ENCODE data around the gene SSNA1.

SSNA1 gene, protein sequence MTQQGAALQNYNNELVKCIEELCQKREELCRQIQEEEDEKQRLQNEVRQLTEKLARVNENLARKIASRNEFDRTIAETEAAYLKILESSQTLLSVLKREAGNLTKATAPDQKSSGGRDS

GRCh38 chr9:137188490-137189296 lies at the start of gene SSNA1, which contains the start of gene ANAPC2:
TSS of gene SSNA1 (plus strand) at chr9:137188676. CDS start at chr9:137188727, 51 bp downstream.
TSS of gene ANAPC2 (minus strand) at chr9:137188560. CDS start at chr9:137188532, 28 bp downstream.
- DNase-seq, result peak; percentile 87

GRCh38 chr9:137138722-137139467 lies 49.6 kb upstream of the SSNA1 start, which contains the start of gene GRIN1:
TSS of gene GRIN1 (plus strand) at chr9:137139154. CDS start at chr9:137139487, 333 bp downstream.
- no peak for DNase-seq

DNA sequence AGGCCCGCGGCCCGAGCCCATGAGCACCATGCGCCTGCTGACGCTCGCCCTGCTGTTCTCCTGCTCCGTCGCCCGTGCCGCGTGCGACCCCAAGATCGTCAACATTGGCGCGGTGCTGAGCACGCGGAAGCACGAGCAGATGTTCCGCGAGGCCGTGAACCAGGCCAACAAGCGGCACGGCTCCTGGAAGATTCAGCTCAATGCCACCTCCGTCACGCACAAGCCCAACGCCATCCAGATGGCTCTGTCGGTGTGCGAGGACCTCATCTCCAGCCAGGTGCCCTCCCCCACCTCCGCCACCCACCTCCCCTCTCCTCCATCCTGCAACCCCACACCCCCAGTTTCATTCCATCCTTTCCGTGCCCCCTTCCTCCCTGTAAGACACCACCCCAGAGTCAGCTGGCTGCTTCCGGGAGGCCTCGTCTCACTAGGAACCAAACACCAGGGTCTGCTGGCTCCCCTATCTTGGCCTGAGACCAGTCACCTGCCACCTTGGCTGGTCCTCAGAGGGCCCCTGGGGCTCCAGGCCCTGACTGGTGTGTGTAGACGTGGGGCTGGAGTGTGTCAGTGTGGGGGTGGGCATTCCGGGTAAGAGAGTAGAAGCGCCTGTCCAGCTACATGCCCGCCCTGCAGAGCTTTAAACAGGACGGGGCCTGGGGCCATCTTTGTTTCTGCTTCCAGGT lies 48.9 kb upstream of the SSNA1 start:
- DNase-seq, result no peak

DNA sequence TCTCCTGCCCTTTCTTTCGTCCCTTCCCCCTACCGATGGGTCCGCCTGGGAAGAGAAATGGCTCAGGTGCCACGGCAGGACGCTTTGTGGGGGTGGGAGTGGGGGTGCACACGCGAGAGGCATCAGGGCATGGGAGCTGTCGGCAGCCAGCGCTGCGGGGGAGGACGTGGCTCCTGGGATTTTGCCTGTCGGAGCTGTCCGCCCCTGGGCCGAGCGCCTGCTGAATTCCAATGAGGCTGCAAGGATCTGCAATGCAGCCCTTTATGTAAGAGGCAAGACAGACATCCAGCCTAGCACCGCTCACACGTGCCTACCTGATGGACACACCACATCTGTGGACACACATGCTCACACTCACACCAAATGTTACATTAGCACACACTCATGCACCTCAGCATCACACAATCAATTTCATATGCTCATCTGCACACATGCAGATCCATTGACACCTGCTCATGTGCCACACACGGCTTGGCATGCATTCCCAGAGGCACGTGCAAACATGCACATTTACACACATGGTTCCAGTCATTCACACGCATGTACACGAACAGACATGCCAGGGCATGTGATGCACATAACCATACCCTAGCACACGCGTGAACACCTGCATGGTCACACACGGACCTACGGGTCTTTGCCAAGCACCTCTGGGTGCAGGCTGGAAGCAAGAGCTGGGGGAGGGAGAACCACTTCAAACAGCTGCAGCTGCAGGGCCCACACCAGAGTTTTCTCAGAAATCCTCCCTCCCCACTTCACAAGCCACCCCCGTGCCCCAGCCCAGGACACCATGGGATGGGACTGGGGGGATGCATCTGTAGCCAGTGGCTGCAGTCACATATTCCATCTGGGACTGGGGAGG lies 48.1 kb upstream of the SSNA1 start:
- no peak for DNase-seq

DNA sequence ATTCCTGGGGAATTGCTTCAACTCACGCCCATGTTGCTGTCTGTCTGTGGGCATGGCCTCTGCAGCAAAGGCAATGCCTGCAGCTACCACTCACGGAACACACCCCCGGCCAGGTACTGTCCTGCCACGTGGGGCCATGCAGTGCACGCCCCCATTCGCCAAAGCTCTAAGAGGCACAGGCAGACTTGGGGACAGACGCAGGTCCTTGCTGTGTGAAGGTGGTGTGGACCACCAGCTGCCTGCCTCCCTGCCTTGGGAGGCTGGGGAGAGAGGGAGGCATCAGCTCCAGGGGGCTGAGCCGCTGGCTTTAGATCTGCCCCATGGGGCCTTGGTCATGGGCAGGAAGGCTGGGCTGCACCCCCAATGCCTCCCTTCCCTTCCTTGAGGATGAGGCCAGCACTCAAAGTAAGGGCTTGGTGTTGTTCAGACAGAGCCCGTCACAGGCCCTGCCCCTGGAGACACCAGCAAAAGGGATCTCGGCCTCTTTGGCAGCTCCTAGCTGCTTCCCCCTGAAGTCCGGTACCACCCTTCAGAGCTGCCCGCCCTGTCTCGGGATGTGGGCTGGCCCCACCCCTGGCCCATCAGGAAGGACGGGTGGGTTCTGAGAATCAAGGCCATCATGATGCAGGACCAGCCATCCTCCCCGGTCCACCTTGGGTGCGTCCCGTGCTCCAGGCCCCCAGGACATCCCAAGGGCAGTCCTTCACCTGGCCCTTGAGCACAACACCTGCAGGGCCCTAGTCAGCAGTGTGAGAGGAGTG lies 47.2 kb upstream of the SSNA1 start:
- no peak for DNase-seq

GRCh38 chr9:137141976-137142936 lies 46.2 kb upstream of the SSNA1 start:
- no peak for DNase-seq

DNA sequence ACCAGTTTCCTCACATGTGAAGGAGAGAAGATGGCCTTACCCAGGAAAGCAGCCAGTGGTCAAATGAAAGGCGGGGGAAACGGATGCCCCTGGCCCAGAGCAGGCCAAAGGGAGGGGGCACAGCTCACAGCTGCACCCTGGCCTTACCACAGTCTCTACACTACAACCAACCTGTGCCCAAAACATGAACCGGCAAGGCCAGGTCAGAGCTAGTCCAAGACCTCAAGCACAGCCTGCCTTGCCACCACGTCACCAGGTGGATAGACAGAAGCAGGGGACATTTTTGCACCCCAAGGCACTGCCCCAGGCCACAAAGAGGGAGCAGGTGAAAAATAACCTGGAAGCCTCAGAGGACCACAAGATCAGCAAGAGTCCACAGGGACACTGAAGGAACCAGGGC lies 45.0 kb upstream of the SSNA1 start:
- no peak for DNase-seq

DNA sequence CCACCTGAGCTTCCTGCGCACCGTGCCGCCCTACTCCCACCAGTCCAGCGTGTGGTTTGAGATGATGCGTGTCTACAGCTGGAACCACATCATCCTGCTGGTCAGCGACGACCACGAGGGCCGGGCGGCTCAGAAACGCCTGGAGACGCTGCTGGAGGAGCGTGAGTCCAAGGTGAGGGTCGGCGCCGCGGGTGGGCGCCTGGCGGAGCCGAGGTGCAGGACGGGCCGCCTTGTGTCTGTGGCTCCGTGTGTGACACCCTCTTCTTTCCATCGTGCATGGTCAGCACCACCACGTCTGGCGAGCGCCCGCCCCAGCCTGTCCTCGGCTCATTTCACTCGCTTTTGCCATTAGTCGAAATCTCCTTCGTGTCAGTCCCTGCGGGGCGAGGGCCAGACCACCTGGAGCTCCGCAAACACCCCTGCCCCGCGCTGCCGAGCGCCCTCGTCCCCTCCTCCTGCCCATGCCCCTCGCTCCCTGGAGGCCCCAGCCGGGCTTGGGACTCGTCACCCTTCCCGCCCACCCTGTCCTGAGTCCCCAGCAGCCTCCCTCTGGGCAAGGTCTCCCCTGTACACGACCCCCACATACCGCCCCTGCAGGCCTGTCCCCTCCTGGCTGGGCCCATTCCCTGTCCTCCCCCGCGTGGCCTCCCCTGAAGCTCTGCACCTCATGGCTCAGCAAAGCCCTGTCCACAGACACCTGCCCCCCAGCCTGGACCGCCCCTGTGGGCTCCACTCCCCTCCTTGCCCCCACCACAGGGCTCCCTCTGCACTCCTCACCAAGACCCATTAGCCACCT lies 42.5 kb upstream of the SSNA1 start:
- no peak for DNase-seq

DNA sequence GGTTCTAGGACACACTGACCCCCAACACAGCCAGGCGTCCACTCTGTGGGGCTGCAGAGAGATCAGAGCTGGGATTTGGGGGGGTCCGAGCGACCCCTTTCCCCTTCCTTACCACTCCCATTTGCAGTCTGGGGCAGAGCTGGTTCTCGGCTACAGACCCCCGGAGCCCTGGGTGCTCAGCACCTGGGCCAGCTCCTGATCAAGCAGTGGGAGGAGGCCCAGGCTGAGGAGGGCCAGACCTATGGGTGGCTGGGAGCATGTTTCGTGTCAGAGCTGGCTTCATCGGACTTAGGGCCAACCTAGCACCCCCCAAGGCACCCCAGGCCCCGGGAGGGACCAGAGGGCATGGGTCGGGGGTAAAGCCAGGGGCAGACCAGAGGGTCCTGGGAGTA lies 42.0 kb upstream of the SSNA1 start:
- no peak for DNase-seq

GRCh38 chr9:137147091-137147792 lies 41.2 kb upstream of the SSNA1 start:
- no peak for DNase-seq

GRCh38 chr9:137147793-137148160 lies 40.7 kb upstream of the SSNA1 start:
- DNase-seq, result no peak

GRCh38 chr9:137148242-137148641 lies 40.2 kb upstream of the SSNA1 start:
- no peak for DNase-seq

DNA sequence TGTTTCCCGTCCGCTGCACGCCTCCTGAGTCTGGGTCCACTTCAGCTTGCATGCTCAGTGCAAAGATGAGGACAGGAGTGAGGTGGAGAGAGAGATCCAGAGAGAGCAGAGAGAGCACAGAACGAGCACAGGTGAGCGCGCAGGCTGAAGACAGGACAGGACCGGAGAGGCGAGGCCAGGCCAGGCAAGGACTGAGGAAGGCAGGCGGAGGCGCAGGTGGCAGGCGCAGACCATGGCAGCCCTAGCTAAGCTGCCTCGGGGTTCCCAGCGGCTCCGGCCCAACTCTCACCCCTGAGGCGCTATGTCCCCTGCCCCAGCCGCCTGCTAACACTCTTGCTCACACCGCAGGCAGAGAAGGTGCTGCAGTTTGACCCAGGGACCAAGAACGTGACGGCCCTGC lies 39.8 kb upstream of the SSNA1 start:
- DNase-seq, result peak; percentile 55

DNA sequence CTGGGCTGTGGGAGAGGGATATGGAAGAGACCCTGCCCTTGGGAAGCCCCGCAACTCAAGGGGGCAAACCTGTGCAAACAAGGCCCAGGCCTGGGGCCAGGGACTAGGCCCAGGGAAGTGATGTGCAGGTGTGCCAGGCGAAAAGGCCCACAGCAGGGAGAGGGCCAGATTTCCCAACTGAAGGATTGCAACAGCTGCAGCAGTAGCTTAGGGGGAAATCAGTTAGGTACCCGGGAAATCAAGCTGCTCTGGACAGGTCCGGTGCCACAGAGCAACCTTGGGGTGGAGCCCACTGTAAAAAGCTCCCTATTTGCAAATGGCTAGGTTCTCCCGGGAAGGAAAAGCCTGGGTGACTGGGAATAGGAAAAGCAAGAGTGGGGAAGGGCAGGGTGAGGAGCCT lies 39.1 kb upstream of the SSNA1 start:
- DNase-seq, result no peak

DNA sequence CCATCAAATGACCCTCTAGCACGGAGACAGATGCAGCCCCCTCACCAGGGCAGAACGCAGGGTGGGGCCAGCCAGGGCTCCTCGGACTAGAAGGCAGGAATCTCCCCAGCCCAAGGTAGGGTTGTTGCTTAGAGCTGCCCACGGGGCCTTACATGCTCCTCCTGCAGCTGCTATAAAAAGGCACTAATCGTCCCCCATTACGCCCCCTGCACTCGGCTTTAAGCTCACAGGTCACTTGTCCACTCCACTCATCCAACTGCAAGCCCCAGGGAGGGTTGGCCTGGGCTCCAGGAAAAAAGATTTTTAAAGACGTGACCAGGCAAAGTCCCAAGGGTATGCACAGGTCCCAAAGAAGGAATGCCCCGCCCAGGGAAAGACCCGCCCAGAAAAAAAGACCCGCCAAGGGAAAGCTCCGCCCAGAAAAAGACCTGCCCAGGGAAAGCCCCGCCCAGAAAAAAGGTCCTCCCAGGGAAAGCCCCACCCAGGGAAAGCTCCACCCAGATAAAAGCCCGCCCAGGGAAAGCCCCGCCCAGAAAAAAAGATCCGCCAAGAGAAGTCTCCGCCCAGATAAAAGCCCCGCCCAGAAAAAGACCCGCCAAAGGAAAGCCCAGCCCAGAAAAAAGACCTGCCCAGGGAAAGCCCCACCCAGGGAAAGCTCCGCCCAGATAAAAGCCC lies 38.4 kb upstream of the SSNA1 start:
- DNase-seq, result no peak

- no peak for DNase-seq
Observed at GRCh38 chr9:137150617-137151457, 37.6 kb upstream of the SSNA1 start.

DNA sequence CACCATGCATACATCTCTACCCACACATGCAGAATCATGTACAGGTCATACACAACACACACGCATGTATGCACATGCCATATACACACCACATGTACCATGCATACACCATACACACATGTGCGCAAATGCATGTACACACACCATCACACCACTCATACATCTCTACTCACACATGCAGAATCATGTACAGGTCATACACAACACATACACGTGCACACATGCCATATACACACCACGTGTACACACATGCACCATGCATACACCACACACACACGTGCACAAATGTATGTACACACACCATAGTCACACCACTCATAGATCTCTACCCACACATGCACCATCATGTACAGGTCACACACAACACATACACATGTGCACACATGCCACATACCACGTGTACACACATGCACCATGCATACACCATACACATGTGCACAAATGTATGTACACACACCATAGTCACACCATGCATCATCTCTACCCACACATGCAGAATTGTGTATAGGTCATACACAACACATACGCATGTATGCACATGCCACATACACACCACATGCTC lies 35.6 kb upstream of the SSNA1 start:
- DNase-seq, result no peak

Measured in NCI-H510A treated with DMSO at 0.1 percent for 48 hours (cell line).